A549 (cell line): ENCODE results near the gene HTR2B. TPM values are rescaled to one million over a fixed set of nuclear protein-coding genes. Genes with fewer than 3 reads are reported as not detected.

Experiments
- ATAC-seq, 2 experiments: fragments of 200-7000 bp in 1 of 2; fragments of >200 bp in 1 of 2; cut with Nextera tagmentation in 1 of 2; cut with Tn5 transposase in 1 of 2; 3 replicates each; pipeline versions ENCODE4 v1.8.0 to v1.9.1; 2018 to 2020; ENCODE audit warnings: mild to moderate bottlenecking in 1 of 2, moderate library complexity in 1 of 2
- CTCF ChIA-PET: fragments of 300-600 bp; sonication (Branson Sonifier 250); formaldehyde crosslinking; extraction: SDS; loops from one replicate; lab custom pipeline; 2021; ENCODE audit warnings: antibody characterized with exemption, inconsistent platforms; lab: Yijun Ruan, JAX
- POLR2A ChIA-PET: fragments of 350-600 bp; formaldehyde crosslinking; extraction: SDS; loops from one replicate; lab custom pipeline; 2021; ENCODE audit warnings: antibody characterized with exemption, inconsistent platforms; lab: Yijun Ruan, JAX
- DNase-seq, 2 experiments: peaks; one replicate each; pipeline versions ENCODE4 v3.0.0 to v3.0.0-alpha.2; 2011 to 2016; ENCODE audit warnings: low read depth in 1 of 2, low spot score in 1 of 2
- FAIRE-seq: peaks from 2 replicates; lab custom pipeline; 2011; peaks lifted over from hg19 to GRCh38; lab: Jason Lieb, UNC
- H3K27ac ChIP-seq, 2 experiments: fragments of >200 bp; sonication (Bioruptor Twin); formaldehyde crosslinking; 3 replicates each; pipeline ENCODE4 v1.5.1; 2016 to 2017
- H3K4me1 ChIP-seq: fragments of >200 bp; sonication (Bioruptor Twin); formaldehyde crosslinking; 3 replicates; pipeline ENCODE4 v1.6.1; 2016
- H3K4me2 ChIP-seq: fragments of >200 bp; sonication (Bioruptor Twin); formaldehyde crosslinking; 3 replicates; pipeline ENCODE4 v1.6.1; 2016
- H3K4me3 ChIP-seq: fragments of >200 bp; sonication (Bioruptor Twin); formaldehyde crosslinking; 3 replicates; pipeline ENCODE4 v1.5.1; 2016
- H3K9me3 ChIP-seq: fragments of >200 bp; sonication (Bioruptor Twin); formaldehyde crosslinking; 3 replicates; pipeline ENCODE4 v1.6.1; 2016
- CBX2 ChIP-seq: fragments of 200-600 bp; sonication (generic); IDR thresholded peaks from 2 replicates; pipeline ENCODE4 v1.6.1; 2016; ENCODE audit warnings: low read depth, mild to moderate bottlenecking, borderline replicate concordance
- CBX8 ChIP-seq: fragments of 200-600 bp; sonication (generic); IDR thresholded peaks from 2 replicates; pipeline ENCODE4 v1.6.1; 2016
- CHD4 ChIP-seq: fragments of 200-600 bp; sonication (generic); IDR thresholded peaks from 2 replicates; pipeline ENCODE4 v1.6.1; 2016; ENCODE audit warnings: antibody characterized with exemption, mild to moderate bottlenecking, borderline replicate concordance
- EP300 ChIP-seq, 2 experiments: fragments of >200 bp; sonication (Bioruptor Twin); formaldehyde crosslinking; IDR thresholded peaks; 2 replicates in 1 of 2; 3 replicates in 1 of 2; pipeline ENCODE4 v1.6.1; 2016 to 2017
- FOSB ChIP-seq: fragments of 250-450 bp; sonication (Bioruptor Pico); IDR thresholded peaks from 2 replicates; pipeline ENCODE4 v1.5.0; 2020; ENCODE audit warnings: mild to moderate bottlenecking, moderate library complexity
- FOSL2 ChIP-seq, 2 experiments: fragments of 450-650 bp in 1 of 2; fragments of >200 bp in 1 of 2; sonication (Bioruptor Twin) in 1 of 2; formaldehyde crosslinking; IDR thresholded peaks; 2 replicates each; pipeline versions ENCODE4 v1.5.0 to v1.6.1; 2016 to 2020; ENCODE audit warnings: mild to moderate bottlenecking in 1 of 2, moderate library complexity in 1 of 2
- HDAC2 ChIP-seq: fragments of 200-600 bp; sonication (generic); IDR thresholded peaks from 2 replicates; pipeline ENCODE4 v1.6.1; 2016
- HOXB13 ChIP-seq: fragments of 250-450 bp; sonication (Bioruptor Pico); IDR thresholded peaks from 2 replicates; pipeline ENCODE4 v1.5.0; 2020; ENCODE audit warnings: low read depth, mild to moderate bottlenecking, moderate library complexity
- MAFK ChIP-seq: fragments of 450-650 bp; IDR thresholded peaks from 2 replicates; pipeline ENCODE4 v1.6.1; 2014; ENCODE audit not compliant: partially characterized antibody
- NPAS2 ChIP-seq: fragments of 250-450 bp; sonication (Bioruptor Pico); IDR thresholded peaks from 2 replicates; pipeline ENCODE4 v1.8.0; 2022; ENCODE audit warnings: mild to moderate bottlenecking, moderate library complexity, borderline replicate concordance
- PHF8 ChIP-seq: fragments of 200-600 bp; sonication (generic); IDR thresholded peaks from 2 replicates; pipeline ENCODE4 v1.6.1; 2016; ENCODE audit warnings: low read depth, mild to moderate bottlenecking, antibody characterized with exemption, moderate library complexity, borderline replicate concordance
- POLR2A ChIP-seq: IDR thresholded peaks from 2 replicates; pipeline ENCODE4 v1.6.1; 2012; ENCODE audit warnings: mild to moderate bottlenecking, low read length
- RCOR1 ChIP-seq: fragments of 150-350 bp; IDR thresholded peaks from 2 replicates; pipeline ENCODE4 v1.6.1; 2014; ENCODE audit warnings: antibody characterized with exemption, low read length, low read depth
- RFX5 ChIP-seq: fragments of 450-650 bp; IDR thresholded peaks from 2 replicates; pipeline ENCODE4 v1.7.1; 2014; ENCODE audit warnings: antibody characterized with exemption, mild to moderate bottlenecking, moderate library complexity
- ZFP36 ChIP-seq: fragments of 450-650 bp; IDR thresholded peaks from 2 replicates; pipeline ENCODE4 v1.6.1; 2014; ENCODE audit warnings: borderline replicate concordance; ENCODE audit not compliant: partially characterized antibody
- WGBS: methylation state at CpG from one replicate; pipeline ENCODE4 v1.1.6; 2017; ENCODE audit errors: missing lambda C conversion rate; 5-methylcytosine and 5-hydroxymethylcytosine counted together
- polyA plus RNA-seq, 4 experiments: library from polyadenylated mRNA; depleted of rRNA in 3 of 4; stranded (reverse); fragments of >200 nt; fragmentation: RNase III in 1 of 4; extraction: RNeasy Plus Mini Kit Qiagen cat#74134 plus additional on column Dnase treatment in 1 of 4; gene quantifications; 2 replicates in 3 of 4; 3 replicates in 1 of 4; pipeline ENCODE4 v1.2.3, GENCODE V29; 2011 to 2017
- TF ChIP-seq, protein P1 (sequence below): IDR thresholded peaks from 2 replicates; pipeline ENCODE4 v1.6.1; 2012
- TF ChIP-seq, protein P2 (sequence below): fragments of 250-450 bp; sonication (Bioruptor Pico); IDR thresholded peaks from 2 replicates; pipeline ENCODE4 v1.5.0; 2020; ENCODE audit warnings: low read depth, mild to moderate bottlenecking, moderate library complexity
- TF ChIP-seq, protein P3 (sequence below): fragments of 250-450 bp; sonication (Bioruptor Pico); IDR thresholded peaks from 2 replicates; pipeline ENCODE4 v1.5.0; 2021; ENCODE audit warnings: mild to moderate bottlenecking, moderate library complexity, borderline replicate concordance
- TF ChIP-seq, protein P4 (sequence below): fragments of 200-600 bp; sonication (generic); IDR thresholded peaks from 2 replicates; pipeline ENCODE4 v1.6.1; 2016; ENCODE audit warnings: antibody characterized with exemption, mild to moderate bottlenecking, moderate library complexity

Gene HTR2B
- polyA plus RNA-seq, 2 of the 4 experiments (the other 2 are of a cell fraction): 0.30 to 1.5 TPM

DNA sequence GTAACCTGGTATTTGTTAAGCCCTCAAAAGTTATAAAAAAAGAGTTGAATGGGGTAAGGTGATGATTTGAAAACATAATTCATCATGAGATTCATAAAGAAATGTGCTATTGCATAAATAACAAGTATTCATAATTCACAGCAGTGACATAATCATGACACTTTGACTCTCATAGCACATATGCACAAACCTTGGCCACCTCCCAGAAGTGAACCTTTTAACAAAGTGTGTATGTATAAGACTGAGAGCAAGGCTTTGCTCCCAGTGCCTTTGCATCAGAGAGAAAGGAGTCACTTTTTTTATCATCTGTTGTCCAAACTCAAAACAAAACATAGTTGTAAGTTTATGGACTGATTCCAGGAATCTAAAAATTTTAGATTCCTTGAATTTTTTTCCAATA is 15.0 kb upstream of the HTR2B start:
- peaks cover 5% of the 10 kb centered on the region; the same call in 1 of the 3 replicates for H3K4me1 ChIP-seq
- no peak for ATAC-seq

DNA sequence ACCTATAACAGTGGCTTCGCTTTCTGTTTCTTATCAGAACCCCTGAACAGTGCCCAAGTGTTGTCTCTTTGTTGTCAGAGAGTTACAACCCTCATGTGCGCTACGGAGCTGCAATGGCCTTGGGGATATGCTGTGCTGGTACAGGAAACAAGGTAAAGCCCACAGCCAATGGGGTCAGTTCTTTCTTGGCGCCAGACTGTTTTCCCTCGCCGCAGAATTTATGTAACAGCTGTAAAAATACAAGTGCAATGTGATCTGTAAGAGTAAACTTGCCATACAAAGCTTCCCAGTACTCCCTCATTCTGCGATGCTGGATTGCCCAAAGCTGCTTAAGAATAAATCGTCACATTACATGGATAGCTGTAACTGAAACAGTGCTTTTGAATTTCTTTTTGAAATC is 13.9 kb upstream of the HTR2B start:
- no peak for TF ChIP-seq HOXB13
- TF ChIP-seq CBX2: no peak
- TF ChIP-seq, protein P1, sequence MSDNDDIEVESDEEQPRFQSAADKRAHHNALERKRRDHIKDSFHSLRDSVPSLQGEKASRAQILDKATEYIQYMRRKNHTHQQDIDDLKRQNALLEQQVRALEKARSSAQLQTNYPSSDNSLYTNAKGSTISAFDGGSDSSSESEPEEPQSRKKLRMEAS: no peak
- TF ChIP-seq, protein P2, sequence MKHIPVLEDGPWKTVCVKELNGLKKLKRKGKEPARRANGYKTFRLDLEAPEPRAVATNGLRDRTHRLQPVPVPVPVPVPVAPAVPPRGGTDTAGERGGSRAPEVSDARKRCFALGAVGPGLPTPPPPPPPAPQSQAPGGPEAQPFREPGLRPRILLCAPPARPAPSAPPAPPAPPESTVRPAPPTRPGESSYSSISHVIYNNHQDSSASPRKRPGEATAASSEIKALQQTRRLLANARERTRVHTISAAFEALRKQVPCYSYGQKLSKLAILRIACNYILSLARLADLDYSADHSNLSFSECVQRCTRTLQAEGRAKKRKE (CRISPR knock-in tag): no peak
- TF ChIP-seq ZFP36: no peak
- no peak for TF ChIP-seq CHD4
- TF ChIP-seq RCOR1: no peak
- no peak for TF ChIP-seq EP300 (IDR thresholded peaks at IDR 0.05)
- TF ChIP-seq, protein P3, sequence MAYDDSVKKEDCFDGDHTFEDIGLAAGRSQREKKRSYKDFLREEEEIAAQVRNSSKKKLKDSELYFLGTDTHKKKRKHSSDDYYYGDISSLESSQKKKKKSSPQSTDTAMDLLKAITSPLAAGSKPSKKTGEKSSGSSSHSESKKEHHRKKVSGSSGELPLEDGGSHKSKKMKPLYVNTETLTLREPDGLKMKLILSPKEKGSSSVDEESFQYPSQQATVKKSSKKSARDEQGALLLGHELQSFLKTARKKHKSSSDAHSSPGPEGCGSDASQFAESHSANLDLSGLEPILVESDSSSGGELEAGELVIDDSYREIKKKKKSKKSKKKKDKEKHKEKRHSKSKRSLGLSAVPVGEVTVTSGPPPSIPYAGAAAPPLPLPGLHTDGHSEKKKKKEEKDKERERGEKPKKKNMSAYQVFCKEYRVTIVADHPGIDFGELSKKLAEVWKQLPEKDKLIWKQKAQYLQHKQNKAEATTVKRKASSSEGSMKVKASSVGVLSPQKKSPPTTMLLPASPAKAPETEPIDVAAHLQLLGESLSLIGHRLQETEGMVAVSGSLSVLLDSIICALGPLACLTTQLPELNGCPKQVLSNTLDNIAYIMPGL (CRISPR knock-in tag): no peak
- TF ChIP-seq PHF8: no peak
- no peak for TF ChIP-seq HDAC2
- TF ChIP-seq MAFK: no peak
- H3K27ac ChIP-seq: no peak overlapping the region
- H3K4me1 ChIP-seq: peaks cover 16% of the 10 kb centered on the region
- no peaks in the 10 kb centered on the region for H3K9me3 ChIP-seq
- ChIA-PET POLR2A (no interaction called here), CTCF (interaction anchor here (1.6 kb wide), 1 partner anchor 88 kb away, joined by 3 read pairs; no protein-coding TSS in a partner anchor)
- DNase-seq (no peak), ATAC-seq (no peak), FAIRE-seq (no peak)
- no peak overlapping the region for H3K4me3 ChIP-seq
- 93% methylated on average over 8 of the region's 8 CpGs for WGBS
- H3K4me2 ChIP-seq: no peak overlapping the region

More for the DNA sequence above, 15.0 kb upstream of the HTR2B start:
- Histone ChIP-seq H3K4me2 (no peak overlapping the region), H3K27ac (no peak overlapping the region), H3K9me3 (no peaks in the 10 kb centered on the region), H3K4me3 (no peak overlapping the region)
- TF ChIP-seq FOSL2 (IDR thresholded peaks at IDR 0.05) (no peak), FOSL2 (CRISPR knock-in tag; IDR thresholded peaks at IDR 0.05) (no peak), FOSB (CRISPR knock-in tag) (no peak), NPAS2 (CRISPR knock-in tag) (no peak), RFX5 (no peak), CBX8 (no peak), POLR2A (no peak)
- TF ChIP-seq, protein P4, sequence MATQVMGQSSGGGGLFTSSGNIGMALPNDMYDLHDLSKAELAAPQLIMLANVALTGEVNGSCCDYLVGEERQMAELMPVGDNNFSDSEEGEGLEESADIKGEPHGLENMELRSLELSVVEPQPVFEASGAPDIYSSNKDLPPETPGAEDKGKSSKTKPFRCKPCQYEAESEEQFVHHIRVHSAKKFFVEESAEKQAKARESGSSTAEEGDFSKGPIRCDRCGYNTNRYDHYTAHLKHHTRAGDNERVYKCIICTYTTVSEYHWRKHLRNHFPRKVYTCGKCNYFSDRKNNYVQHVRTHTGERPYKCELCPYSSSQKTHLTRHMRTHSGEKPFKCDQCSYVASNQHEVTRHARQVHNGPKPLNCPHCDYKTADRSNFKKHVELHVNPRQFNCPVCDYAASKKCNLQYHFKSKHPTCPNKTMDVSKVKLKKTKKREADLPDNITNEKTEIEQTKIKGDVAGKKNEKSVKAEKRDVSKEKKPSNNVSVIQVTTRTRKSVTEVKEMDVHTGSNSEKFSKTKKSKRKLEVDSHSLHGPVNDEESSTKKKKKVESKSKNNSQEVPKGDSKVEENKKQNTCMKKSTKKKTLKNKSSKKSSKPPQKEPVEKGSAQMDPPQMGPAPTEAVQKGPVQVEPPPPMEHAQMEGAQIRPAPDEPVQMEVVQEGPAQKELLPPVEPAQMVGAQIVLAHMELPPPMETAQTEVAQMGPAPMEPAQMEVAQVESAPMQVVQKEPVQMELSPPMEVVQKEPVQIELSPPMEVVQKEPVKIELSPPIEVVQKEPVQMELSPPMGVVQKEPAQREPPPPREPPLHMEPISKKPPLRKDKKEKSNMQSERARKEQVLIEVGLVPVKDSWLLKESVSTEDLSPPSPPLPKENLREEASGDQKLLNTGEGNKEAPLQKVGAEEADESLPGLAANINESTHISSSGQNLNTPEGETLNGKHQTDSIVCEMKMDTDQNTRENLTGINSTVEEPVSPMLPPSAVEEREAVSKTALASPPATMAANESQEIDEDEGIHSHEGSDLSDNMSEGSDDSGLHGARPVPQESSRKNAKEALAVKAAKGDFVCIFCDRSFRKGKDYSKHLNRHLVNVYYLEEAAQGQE: no peak
- CTCF ChIA-PET: no interaction called here
- DNase-seq (no peak), FAIRE-seq (no peak)
- POLR2A ChIA-PET: no interaction called here
